BLaER1 treated with 17β-estradiol and CSF1 and Interleukin-3, amounts not matched to agents 10 nM and 100 nM (cell line): ENCODE measurements around the gene ZDHHC21.

Source experiments
- H3K27ac ChIP-seq, 11 experiments: shearing (Covaris generic); formaldehyde crosslinking; 2 replicates each; pipeline ENCODE4 v1.8.1; 2022
- H3K27me3 ChIP-seq, 11 experiments: shearing (Covaris generic); formaldehyde crosslinking; 2 replicates each; pipeline ENCODE4 v1.8.1; 2022
- H3K36me3 ChIP-seq, 11 experiments: shearing (Covaris generic); formaldehyde crosslinking; 2 replicates each; pipeline ENCODE4 v1.8.1; 2022
- H3K4me1 ChIP-seq, 10 experiments: shearing (Covaris generic); formaldehyde crosslinking; 2 replicates each; pipeline ENCODE4 v1.8.1; 2022
- H3K4me2 ChIP-seq, 11 experiments: shearing (Covaris generic); formaldehyde crosslinking; 2 replicates each; pipeline ENCODE4 v1.8.1; 2022
- H3K4me3 ChIP-seq, 10 experiments: shearing (Covaris generic); formaldehyde crosslinking; 2 replicates each; pipeline ENCODE4 v1.8.1; 2022
- H3K9ac ChIP-seq, 11 experiments: shearing (Covaris generic); formaldehyde crosslinking; 2 replicates each; pipeline ENCODE4 v1.8.1; 2022
- H3K9me3 ChIP-seq, 11 experiments: shearing (Covaris generic); formaldehyde crosslinking; replicated peaks in 1 of 11; 2 replicates each; pipeline ENCODE4 v1.8.1; 2022
- H4K20me1 ChIP-seq, 11 experiments: shearing (Covaris generic); formaldehyde crosslinking; 2 replicates each; pipeline ENCODE4 v1.8.1; 2022
- Cebpa-rat ChIP-seq, 11 experiments: shearing (Covaris generic); IDR thresholded peaks; 2 replicates each; pipeline ENCODE4 v1.8.1; 2022

ZDHHC21 gene

GRCh38 chr9:14565352-14566016 is 127.7 kb downstream of the ZDHHC21 start:
- Histone ChIP-seq H3K27ac (no peak overlapping the region), H3K4me3 (no peak overlapping the region), H3K4me2 (no peak overlapping the region), H3K36me3 (no peaks in the 10 kb centered on the region), H3K9me3 (no peaks in the 10 kb centered on the region), H4K20me1 (no peaks in the 10 kb centered on the region), H3K9ac (no peak overlapping the region), H3K4me1 (no peaks in the 10 kb centered on the region), H3K27me3 (no peaks in the 10 kb centered on the region)
- no peak for TF ChIP-seq Cebpa-rat (IDR thresholded peaks at IDR 0.05)

GRCh38 chr9:14563902-14564624 is 129.2 kb downstream of the ZDHHC21 start:
- Histone ChIP-seq H4K20me1 (no peaks in the 10 kb centered on the region), H3K36me3 (no peaks in the 10 kb centered on the region), H3K4me1 (no peaks in the 10 kb centered on the region), H3K9me3 (peaks cover 0 to 9% (median 0%) of the 10 kb centered on the region in 11 experiments; a peak in 4 of 22 replicates), H3K4me3 (no peak overlapping the region), H3K27me3 (no peaks in the 10 kb centered on the region), H3K27ac (no peak overlapping the region), H3K4me2 (no peak overlapping the region), H3K9ac (no peak overlapping the region)
- no peak for TF ChIP-seq Cebpa-rat (IDR thresholded peaks at IDR 0.05)

- H3K4me3 ChIP-seq, result no peak overlapping the region
- no peaks in the 10 kb centered on the region for H4K20me1 ChIP-seq
- H3K9ac ChIP-seq, result no peak overlapping the region
- H3K9me3 ChIP-seq, result peaks cover 0 to 11% (median 0%) of the 10 kb centered on the region in 11 experiments; a peak in 4 of 22 replicates
- H3K36me3 ChIP-seq, result no peaks in the 10 kb centered on the region
- no peak for TF ChIP-seq Cebpa-rat (IDR thresholded peaks at IDR 0.05)
- H3K4me2 ChIP-seq, result no peak overlapping the region
- H3K27me3 ChIP-seq, result no peaks in the 10 kb centered on the region
- no peaks in the 10 kb centered on the region for H3K4me1 ChIP-seq
- no peak overlapping the region for H3K27ac ChIP-seq
Measured at GRCh38 chr9:14561929-14562405, 131.3 kb downstream of the ZDHHC21 start.
